ENCODE data around the gene ARID1B. TPM values are rescaled to one million over a fixed set of nuclear protein-coding genes. Genes with fewer than 3 reads are reported as not detected.

The ARID1B gene
- total RNA-seq, 2 donors from 2014 or later: 74.0 to 110 TPM

DNA sequence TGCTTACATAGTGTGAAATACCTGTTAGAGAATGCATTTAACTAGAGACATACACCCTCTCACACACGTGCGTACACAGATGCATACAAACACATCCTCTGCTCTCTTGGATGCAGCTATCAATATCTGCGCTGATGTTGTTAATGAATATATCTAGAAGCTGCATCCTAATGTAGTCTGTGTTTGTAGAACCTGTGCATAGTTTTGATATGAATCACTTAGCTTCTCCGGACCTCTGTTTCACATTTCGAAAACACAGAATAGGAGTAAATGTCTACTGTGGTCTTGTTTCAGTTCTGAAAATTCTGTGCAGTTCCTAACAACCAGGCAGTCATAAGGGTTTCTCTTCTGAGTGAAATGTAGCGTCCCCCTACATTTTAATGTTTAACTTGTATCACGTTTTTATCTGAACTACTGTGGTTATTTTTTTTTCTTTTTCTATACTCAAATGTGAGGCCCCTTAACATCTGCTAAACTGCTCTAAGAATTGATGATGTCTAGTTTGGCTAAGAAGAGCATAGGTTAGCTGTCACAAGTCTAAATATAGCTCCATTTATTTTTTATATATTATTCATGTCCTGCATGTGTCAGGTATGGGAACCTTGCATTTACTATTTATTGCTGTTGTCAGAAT lies 291.6 kb downstream of the ARID1B start:
- peaks cover 7% of the 10 kb centered on the region for H3K4me1 ChIP-seq (ENCODE audit: control insufficient read depth, insufficient read depth, low read length)
- H3K9me3 ChIP-seq (ENCODE audit: control insufficient read depth, low read length): no peaks in the 10 kb centered on the region
- peaks cover 32% of the 10 kb centered on the region for H3K4me1 Mint-ChIP-seq
- H3K4me3 ChIP-seq (ENCODE audit: low read length): no peak overlapping the region
- TF ChIP-seq, protein P1, sequence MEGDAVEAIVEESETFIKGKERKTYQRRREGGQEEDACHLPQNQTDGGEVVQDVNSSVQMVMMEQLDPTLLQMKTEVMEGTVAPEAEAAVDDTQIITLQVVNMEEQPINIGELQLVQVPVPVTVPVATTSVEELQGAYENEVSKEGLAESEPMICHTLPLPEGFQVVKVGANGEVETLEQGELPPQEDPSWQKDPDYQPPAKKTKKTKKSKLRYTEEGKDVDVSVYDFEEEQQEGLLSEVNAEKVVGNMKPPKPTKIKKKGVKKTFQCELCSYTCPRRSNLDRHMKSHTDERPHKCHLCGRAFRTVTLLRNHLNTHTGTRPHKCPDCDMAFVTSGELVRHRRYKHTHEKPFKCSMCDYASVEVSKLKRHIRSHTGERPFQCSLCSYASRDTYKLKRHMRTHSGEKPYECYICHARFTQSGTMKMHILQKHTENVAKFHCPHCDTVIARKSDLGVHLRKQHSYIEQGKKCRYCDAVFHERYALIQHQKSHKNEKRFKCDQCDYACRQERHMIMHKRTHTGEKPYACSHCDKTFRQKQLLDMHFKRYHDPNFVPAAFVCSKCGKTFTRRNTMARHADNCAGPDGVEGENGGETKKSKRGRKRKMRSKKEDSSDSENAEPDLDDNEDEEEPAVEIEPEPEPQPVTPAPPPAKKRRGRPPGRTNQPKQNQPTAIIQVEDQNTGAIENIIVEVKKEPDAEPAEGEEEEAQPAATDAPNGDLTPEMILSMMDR (conservative IDR thresholded peaks at IDR 0.05): no peak
- no peak overlapping the region for H3K27ac ChIP-seq (ENCODE audit: low read depth, low read length)
- no peak overlapping the region for H3K27ac Mint-ChIP-seq
- no peak overlapping the region for H3K4me3 Mint-ChIP-seq
- no peaks in the 10 kb centered on the region for H3K27me3 Mint-ChIP-seq (ENCODE audit: insufficient read depth)
- peaks cover 5% of the 10 kb centered on the region for H3K36me3 ChIP-seq (ENCODE audit: control insufficient read depth, insufficient read depth, low read length)
- no peaks in the 10 kb centered on the region for H3K9me3 Mint-ChIP-seq
- H3K36me3 Mint-ChIP-seq (ENCODE audit: low read depth): peaks cover 4% of the 10 kb centered on the region
- 90% methylated on average over 3 to 7 of the region's 7 CpGs for WGBS, 2 experiments (ENCODE audit: insufficient coverage in 1 of 2, insufficient read length in 1 of 2)
- no peaks in the 10 kb centered on the region for H3K27me3 ChIP-seq (ENCODE audit: control insufficient read depth, insufficient read depth, low read length, poor library complexity, severe bottlenecking)
- no peak overlapping the region for H3K9ac ChIP-seq (ENCODE audit: extremely low read depth, low read length, poor library complexity, severe bottlenecking)
- no peak for DNase-seq

DNA sequence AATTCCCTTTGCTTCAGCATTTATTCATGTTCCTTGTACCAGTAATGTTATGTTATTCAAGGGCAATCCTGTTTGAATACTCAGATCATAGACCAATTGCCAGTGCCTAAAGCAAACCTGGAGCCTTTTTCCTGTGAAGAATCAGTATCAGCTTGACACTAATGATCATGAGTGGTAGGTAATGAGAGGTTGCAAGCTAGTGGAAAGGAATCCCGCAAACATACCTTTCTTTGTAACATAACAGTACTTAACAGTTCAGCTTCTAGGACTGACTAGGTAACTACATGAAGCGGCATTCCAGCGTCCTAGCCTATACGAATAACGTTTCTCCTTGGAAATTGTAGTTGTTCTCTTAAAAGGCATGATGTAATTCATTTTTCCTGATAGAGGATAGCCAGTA lies 292.4 kb downstream of the ARID1B start:
- peaks cover 10% of the 10 kb centered on the region for H3K36me3 Mint-ChIP-seq (ENCODE audit: low read depth)
- TF ChIP-seq, protein P1 (conservative IDR thresholded peaks at IDR 0.05): no peak
- Histone ChIP-seq H3K4me1 (ENCODE audit: control insufficient read depth, insufficient read depth, low read length) (peaks cover 8% of the 10 kb centered on the region), H3K9me3 (ENCODE audit: control insufficient read depth, low read length) (no peaks in the 10 kb centered on the region), H3K36me3 (ENCODE audit: control insufficient read depth, insufficient read depth, low read length) (peaks cover 5% of the 10 kb centered on the region), H3K27ac (ENCODE audit: low read depth, low read length) (no peak overlapping the region), H3K9ac (ENCODE audit: extremely low read depth, low read length, poor library complexity, severe bottlenecking) (no peak overlapping the region), H3K27me3 (ENCODE audit: control insufficient read depth, insufficient read depth, low read length, poor library complexity, severe bottlenecking) (no peaks in the 10 kb centered on the region), H3K4me3 (ENCODE audit: low read length) (no peak overlapping the region)
- peaks cover 36% of the 10 kb centered on the region for H3K4me1 Mint-ChIP-seq
- H3K27ac Mint-ChIP-seq: no peak overlapping the region
- no peaks in the 10 kb centered on the region for H3K9me3 Mint-ChIP-seq
- H3K4me3 Mint-ChIP-seq: no peak overlapping the region
- no peak for DNase-seq
- 84 to 94% methylated on average over 4 to 5 of the region's 5 CpGs for WGBS, 2 experiments (ENCODE audit: insufficient coverage in 1 of 2, insufficient read length in 1 of 2)
- H3K27me3 Mint-ChIP-seq (ENCODE audit: insufficient read depth): no peaks in the 10 kb centered on the region

DNA sequence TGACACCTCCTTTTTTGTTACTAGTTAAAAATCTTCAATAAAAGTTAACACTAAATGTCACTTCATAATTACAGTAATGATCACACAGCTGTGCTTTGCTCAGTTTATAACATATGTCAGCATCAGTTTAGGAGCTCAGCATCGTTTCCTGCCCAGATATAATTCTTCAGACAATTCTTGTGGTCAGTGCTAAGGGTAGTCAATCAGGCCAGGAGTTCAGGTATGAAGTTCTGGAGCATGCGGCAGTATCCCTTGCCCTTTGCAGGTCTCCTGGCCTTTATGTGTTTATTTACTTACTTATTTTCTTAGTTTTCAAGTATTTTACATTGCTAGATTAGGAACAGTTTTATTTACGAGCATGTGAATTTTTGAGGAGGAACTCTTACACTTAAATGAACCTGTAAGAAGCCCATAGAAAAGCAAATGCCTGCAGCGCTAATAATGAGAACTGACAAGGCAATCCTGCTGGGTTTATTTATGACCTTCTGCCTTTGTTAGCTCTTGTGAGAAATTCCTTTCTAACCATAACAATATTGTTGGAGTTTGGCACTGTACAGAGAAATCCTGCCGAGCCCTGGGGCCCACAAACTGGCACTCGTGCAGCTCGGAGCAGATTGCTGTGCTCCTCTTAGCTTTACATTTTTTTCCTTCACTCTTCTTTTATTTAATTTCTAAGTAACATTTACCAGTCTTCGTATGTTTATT lies 293.4 kb downstream of the ARID1B start:
- DNase-seq: no peak
- Histone ChIP-seq H3K36me3 (ENCODE audit: control insufficient read depth, insufficient read depth, low read length) (no peaks in the 10 kb centered on the region), H3K27ac (ENCODE audit: low read depth, low read length) (peak overlapping the region; percentile 71), H3K27me3 (ENCODE audit: control insufficient read depth, insufficient read depth, low read length, poor library complexity, severe bottlenecking) (no peaks in the 10 kb centered on the region), H3K9ac (ENCODE audit: extremely low read depth, low read length, poor library complexity, severe bottlenecking) (no peak overlapping the region), H3K4me1 (ENCODE audit: control insufficient read depth, insufficient read depth, low read length) (peaks cover 8% of the 10 kb centered on the region), H3K4me3 (ENCODE audit: low read length) (no peak overlapping the region), H3K9me3 (ENCODE audit: control insufficient read depth, low read length) (no peaks in the 10 kb centered on the region)
- WGBS, 2 experiments (ENCODE audit: insufficient coverage in 1 of 2, insufficient read length in 1 of 2): 62 to 83% methylated on average over 6 to 8 of the region's 8 CpGs
- Mint-ChIP-seq H3K4me1 (peaks cover 36% of the 10 kb centered on the region), H3K27me3 (ENCODE audit: insufficient read depth) (no peaks in the 10 kb centered on the region), H3K9me3 (no peaks in the 10 kb centered on the region), H3K27ac (no peak overlapping the region), H3K36me3 (ENCODE audit: low read depth) (peaks cover 11% of the 10 kb centered on the region), H3K4me3 (no peak overlapping the region)
- TF ChIP-seq, protein P1 (conservative IDR thresholded peaks at IDR 0.05): no peak

Data from endodermal cell (in vitro differentiated cells).